Measurements from ENCODE around the gene KREMEN1.
A peak's percentile ranks its signal among the peaks of the same experiment; 100 is the strongest.

The KREMEN1 gene

DNA sequence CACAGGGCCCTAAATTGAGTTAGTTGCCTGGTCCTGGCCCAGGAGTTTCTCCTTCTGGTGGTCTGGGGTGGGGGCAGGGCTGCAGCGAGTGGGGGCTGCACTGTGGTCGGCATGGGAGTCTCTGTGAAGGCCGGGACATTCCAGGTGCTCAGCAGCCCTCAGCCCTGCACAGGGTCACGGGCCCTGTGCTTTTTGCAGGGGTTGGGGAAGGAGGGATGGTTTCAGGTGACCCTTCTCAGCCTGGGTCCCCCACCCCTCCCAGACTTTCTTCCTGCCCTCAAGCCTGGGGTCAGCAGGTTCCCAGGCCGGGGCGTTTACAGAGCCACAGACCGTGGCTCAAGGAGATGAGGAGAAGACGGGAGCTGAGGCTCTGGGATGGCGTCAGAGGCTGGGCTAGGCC, 140.7 kb downstream of the KREMEN1 start:
- no peak for TF ChIP-seq CTCF (conservative IDR thresholded peaks at IDR 0.05; ENCODE audit: low read length)
- DNase-seq (ENCODE audit: low read depth) = no peak
- no peak overlapping the region for H3K4me3 ChIP-seq (ENCODE audit: low read length)

GRCh38 chr22:29214232-29214631, 141.4 kb downstream of the KREMEN1 start:
- no peak for DNase-seq (ENCODE audit: low read depth)
- TF ChIP-seq CTCF (conservative IDR thresholded peaks at IDR 0.05; ENCODE audit: low read length) = no peak
- no peak overlapping the region for H3K4me3 ChIP-seq (ENCODE audit: low read length)

GRCh38 chr22:29215012-29215860, 142.4 kb downstream of the KREMEN1 start:
- no peak overlapping the region for H3K4me3 ChIP-seq (ENCODE audit: low read length)
- no peak for TF ChIP-seq CTCF (conservative IDR thresholded peaks at IDR 0.05; ENCODE audit: low read length)
- DNase-seq (ENCODE audit: low read depth) = no peak

GRCh38 chr22:29216011-29216872, 143.4 kb downstream of the KREMEN1 start:
- no peak for DNase-seq (ENCODE audit: low read depth)
- H3K4me3 ChIP-seq (ENCODE audit: low read length) = no peak overlapping the region
- no peak for TF ChIP-seq CTCF (conservative IDR thresholded peaks at IDR 0.05; ENCODE audit: low read length)

GRCh38 chr22:29216873-29217666, 144.2 kb downstream of the KREMEN1 start:
- TF ChIP-seq CTCF (conservative IDR thresholded peaks at IDR 0.05; ENCODE audit: low read length) = no peak
- DNase-seq (ENCODE audit: low read depth) = peak; percentile 64
- H3K4me3 ChIP-seq (ENCODE audit: low read length) = no peak overlapping the region
